Duodenal mucosa (tissue), 2 donors: ENCODE measurements around the gene MDN1.
"Not testable (repeated sequence)": the region's sequence is repeated elsewhere in the genome, so short reads cannot be mapped to it uniquely, and the experiment has no call there.

Source experiments
- H3K27ac ChIP-seq: one replicate; pipeline ENCODE4 v1.7.0; 2013; ENCODE audit warnings: low read depth, low read length
- H3K27me3 ChIP-seq, 2 donors: one replicate each; pipeline ENCODE4 v1.7.0; 2013; ENCODE audit warnings: low read length in 2 of 2, control low read depth in 1 of 2; ENCODE audit not compliant: insufficient read depth in 2 of 2, control insufficient read depth in 1 of 2
- H3K36me3 ChIP-seq, 2 donors: one replicate each; pipeline ENCODE4 v1.7.0; 2013; ENCODE audit warnings: low read length in 2 of 2, control low read depth in 1 of 2; ENCODE audit not compliant: insufficient read depth in 2 of 2, control insufficient read depth in 1 of 2
- H3K4me1 ChIP-seq, 2 donors: one replicate each; pipeline ENCODE4 v1.7.0; 2013; ENCODE audit warnings: low read length in 2 of 2, control low read depth in 1 of 2; ENCODE audit not compliant: insufficient read depth in 2 of 2, control insufficient read depth in 1 of 2
- H3K4me3 ChIP-seq, 2 donors: one replicate each; pipeline ENCODE4 v1.7.0; 2013; ENCODE audit warnings: low read length in 2 of 2, low read depth in 1 of 2
- H3K9ac ChIP-seq, 2 donors: one replicate each; pipeline ENCODE4 v1.7.0; 2013; ENCODE audit warnings: low read length in 2 of 2, low read depth in 1 of 2
- H3K9me3 ChIP-seq, 2 donors: one replicate each; pipeline ENCODE4 v1.7.0; 2013; ENCODE audit warnings: low read length in 2 of 2, control low read depth in 1 of 2; ENCODE audit not compliant: control insufficient read depth in 1 of 2

MDN1 gene

GRCh38 chr6:89792881-89793280 lies 26.7 kb downstream of the MDN1 start:
- H3K36me3 ChIP-seq, result peaks cover 20 to 41% of the 10 kb centered on the region in 2 donors
- peaks cover 4 to 10% of the 10 kb centered on the region in 2 donors for H3K4me1 ChIP-seq
- H3K9me3 ChIP-seq, result no peaks in the 10 kb centered on the region
- H3K27me3 ChIP-seq, result no peaks in the 10 kb centered on the region
- no peak overlapping the region for H3K4me3 ChIP-seq
- H3K27ac ChIP-seq, result no peak overlapping the region
- no peak overlapping the region for H3K9ac ChIP-seq

- no peaks in the 10 kb centered on the region for H3K9me3 ChIP-seq
- H3K9ac ChIP-seq, result no peak overlapping the region
- no peaks in the 10 kb centered on the region for H3K27me3 ChIP-seq
These were observed 29.2 kb downstream of the MDN1 start for GRCh38 chr6:89790403-89790802.

GRCh38 chr6:89789980-89790379 lies 29.6 kb downstream of the MDN1 start:
- no peak overlapping the region for H3K27ac ChIP-seq

More at GRCh38 chr6:89790403-89790802, 29.2 kb downstream of the MDN1 start:
- Histone ChIP-seq H3K4me3 (no peak overlapping the region), H3K36me3 (peaks cover 13 to 52% of the 10 kb centered on the region in 2 donors), H3K4me1 (peaks cover 9 to 11% of the 10 kb centered on the region in 2 donors), H3K27ac (no peak overlapping the region)

GRCh38 chr6:89787660-89788328 lies 31.8 kb downstream of the MDN1 start:
- Histone ChIP-seq H3K27ac (no peak overlapping the region), H3K9me3 (peaks cover 3 to 9% of the 10 kb centered on the region in 2 donors), H3K9ac (peak overlapping the region in 1 of 2 donors; percentile 3), H3K27me3 (no peaks in the 10 kb centered on the region), H3K4me1 (peaks cover 7 to 9% of the 10 kb centered on the region in 2 donors), H3K36me3 (peaks cover 20 to 57% of the 10 kb centered on the region in 2 donors), H3K4me3 (no peak overlapping the region)

More at GRCh38 chr6:89789980-89790379, 29.6 kb downstream of the MDN1 start:
- Histone ChIP-seq H3K36me3 (peaks cover 12 to 53% of the 10 kb centered on the region in 2 donors), H3K4me3 (no peak overlapping the region), H3K27me3 (no peaks in the 10 kb centered on the region), H3K4me1 (peaks cover 9 to 11% of the 10 kb centered on the region in 2 donors), H3K9ac (no peak overlapping the region), H3K9me3 (no peaks in the 10 kb centered on the region)

GRCh38 chr6:89786970-89787369 lies 32.6 kb downstream of the MDN1 start:
- H3K36me3 ChIP-seq, result peaks cover 20 to 53% of the 10 kb centered on the region in 2 donors

GRCh38 chr6:89784838-89785237 lies 34.8 kb downstream of the MDN1 start:
- Histone ChIP-seq H3K4me3 (no peak overlapping the region), H3K27me3 (no peaks in the 10 kb centered on the region), H3K36me3 (peaks cover 15 to 65% of the 10 kb centered on the region in 2 donors)

More at GRCh38 chr6:89786970-89787369, 32.6 kb downstream of the MDN1 start:
- Histone ChIP-seq H3K9ac (no peak overlapping the region), H3K4me3 (no peak overlapping the region), H3K27me3 (no peaks in the 10 kb centered on the region), H3K27ac (no peak overlapping the region), H3K4me1 (peaks cover 7 to 9% of the 10 kb centered on the region in 2 donors), H3K9me3 (peaks cover 3 to 9% of the 10 kb centered on the region in 2 donors)

GRCh38 chr6:89783293-89783692 lies 36.3 kb downstream of the MDN1 start:
- not testable (repeated sequence) for H3K9me3 ChIP-seq, H3K9ac ChIP-seq, H3K27me3 ChIP-seq, H3K27ac ChIP-seq, H3K4me3 ChIP-seq
- Histone ChIP-seq H3K4me1 (peaks cover 5 to 10% of the 10 kb centered on the region in 2 donors), H3K36me3 (peaks cover 8 to 68% of the 10 kb centered on the region in 2 donors)

More at GRCh38 chr6:89784838-89785237, 34.8 kb downstream of the MDN1 start:
- Histone ChIP-seq H3K27ac (no peak overlapping the region), H3K9ac (no peak overlapping the region), H3K4me1 (peaks cover 7 to 12% of the 10 kb centered on the region in 2 donors), H3K9me3 (peaks cover 3 to 9% of the 10 kb centered on the region in 2 donors)

GRCh38 chr6:89782222-89782621 lies 37.4 kb downstream of the MDN1 start:
- Histone ChIP-seq H3K4me1 (peaks cover 0 to 5% of the 10 kb centered on the region in 2 donors), H3K9me3 (peaks cover 3 to 9% of the 10 kb centered on the region in 2 donors), H3K4me3 (no peak overlapping the region), H3K9ac (no peak overlapping the region), H3K27me3 (no peaks in the 10 kb centered on the region), H3K36me3 (peaks cover 8 to 64% of the 10 kb centered on the region in 2 donors), H3K27ac (no peak overlapping the region)

GRCh38 chr6:89781070-89782034 lies 38.2 kb downstream of the MDN1 start:
- no peak overlapping the region for H3K4me3 ChIP-seq
- H3K36me3 ChIP-seq, result peaks cover 10 to 66% of the 10 kb centered on the region in 2 donors
- peaks cover 0 to 3% of the 10 kb centered on the region in 2 donors for H3K4me1 ChIP-seq
- no peaks in the 10 kb centered on the region for H3K27me3 ChIP-seq
- no peak overlapping the region for H3K27ac ChIP-seq
- H3K9me3 ChIP-seq, result peaks cover 3 to 9% of the 10 kb centered on the region in 2 donors
- no peak overlapping the region for H3K9ac ChIP-seq

- Histone ChIP-seq H3K9ac (no peak overlapping the region), H3K27ac (no peak overlapping the region), H3K4me1 (peaks cover 0 to 3% of the 10 kb centered on the region in 2 donors), H3K27me3 (no peaks in the 10 kb centered on the region), H3K36me3 (peaks cover 14 to 55% of the 10 kb centered on the region in 2 donors), H3K4me3 (no peak overlapping the region), H3K9me3 (no peaks in the 10 kb centered on the region)
These were observed 42.1 kb downstream of the MDN1 start for GRCh38 chr6:89777455-89777854.
